ENCODE results near the gene PRKCD.

- TF ChIP-seq CTCF (IDR thresholded peaks at IDR 0.05) (peak; percentile 90), EZH2 (IDR thresholded peaks at IDR 0.05; ENCODE audit: borderline replicate concordance, insufficient read depth, low read depth, low read length, poor library complexity, severe bottlenecking) (no peak)
These were observed 59.0 kb downstream of the PRKCD start for GRCh38 chr3:53219895-53220483.
